Prostate gland (tissue), 2 donors: Measurements from ENCODE around the gene FHIT.

ENCODE experiments used
- CTCF ChIP-seq, 4 experiments: fragments of 200-600 bp in 2 of 4; fragments of 450-650 bp in 2 of 4; sonication (generic) in 2 of 4; IDR thresholded peaks; 1 replicate in 3 of 4; 2 replicates in 1 of 4; pipeline ENCODE4 v1.5.1; 2016 to 2019; ENCODE audit warnings: antibody characterized with exemption in 4 of 4, mild to moderate bottlenecking in 2 of 4, moderate library complexity in 2 of 4
- POLR2A ChIP-seq: fragments of 450-650 bp; IDR thresholded peaks from one replicate; pipeline ENCODE4 v1.6.1; 2016; ENCODE audit warnings: antibody characterized with exemption, mild to moderate bottlenecking

- TF ChIP-seq POLR2A (no peak), CTCF (IDR thresholded peaks at IDR 0.05) (no peak)
These were observed 158.4 kb downstream of the FHIT start for GRCh38 chr3:61092870-61093269.
